NT2/D1 (cell line): ENCODE data around the gene MPL.

ENCODE experiments used
- SUZ12 ChIP-seq: IDR thresholded peaks from 2 replicates; pipeline ENCODE4 v1.6.1; 2011; ENCODE audit not compliant: insufficient read length, insufficient read depth; ENCODE audit errors: extremely low read depth
- YY1 ChIP-seq: IDR thresholded peaks from 2 replicates; pipeline ENCODE4 v1.6.1; 2011; ENCODE audit not compliant: insufficient read length, insufficient read depth
- ZNF274 ChIP-seq: IDR thresholded peaks from 2 replicates; pipeline ENCODE4 v1.6.1; 2011; ENCODE audit warnings: mild to moderate bottlenecking, low read depth, low read length

DNA sequence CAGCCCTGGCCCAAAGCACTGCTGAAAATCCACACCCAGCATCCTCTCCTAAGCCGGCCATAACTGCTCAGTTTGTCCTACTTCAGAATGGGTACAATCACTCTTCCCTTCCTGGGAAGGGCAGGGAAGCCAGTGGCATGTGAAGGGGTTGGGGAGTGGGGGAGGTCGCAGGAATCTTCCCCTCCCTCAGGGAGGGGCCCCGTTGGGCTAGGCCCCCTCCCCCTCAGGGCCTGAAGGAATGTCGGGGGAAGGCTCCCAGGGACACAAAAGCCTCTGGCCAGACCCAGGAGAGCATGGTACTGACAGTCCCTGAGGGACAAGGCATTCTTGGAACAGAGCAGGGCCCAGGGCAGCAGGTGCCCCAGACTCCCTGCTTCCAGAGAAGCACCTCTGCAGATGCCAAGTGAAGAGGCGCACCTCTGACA is 29.0 kb downstream of the MPL start:
- TF ChIP-seq SUZ12 (no peak), YY1 (no peak), ZNF274 (no peak)
